Ectodermal cell (in vitro differentiated cells): ENCODE data around the gene PTTG2.

Source experiments
- H3K27ac ChIP-seq: 2 replicates; pipeline ENCODE4 v1.7.0; 2013; ENCODE audit warnings: mild to moderate bottlenecking, low read depth, low read length; ENCODE audit not compliant: insufficient read depth, poor library complexity, severe bottlenecking
- H3K27me3 ChIP-seq: 2 replicates; pipeline ENCODE4 v1.7.0; 2013; ENCODE audit warnings: mild to moderate bottlenecking, low read length; ENCODE audit not compliant: insufficient read depth, control insufficient read depth, poor library complexity, severe bottlenecking
- H3K36me3 ChIP-seq: one replicate; pipeline ENCODE4 v1.7.0; 2013; ENCODE audit warnings: low read length; ENCODE audit not compliant: control insufficient read depth, insufficient read depth
- H3K4me1 ChIP-seq: one replicate; pipeline ENCODE4 v1.7.0; 2013; ENCODE audit warnings: low read length; ENCODE audit not compliant: control insufficient read depth, insufficient read depth
- H3K4me3 ChIP-seq: 2 replicates; pipeline ENCODE4 v1.7.0; 2013; ENCODE audit warnings: low read depth, low read length, control low read depth; ENCODE audit not compliant: insufficient read depth
- H3K9me3 ChIP-seq: 2 replicates; pipeline ENCODE4 v1.7.0; 2013; ENCODE audit warnings: mild to moderate bottlenecking, low read length, moderate library complexity; ENCODE audit not compliant: control insufficient read depth
- WGBS, 2 experiments: methylation state at CpG; one replicate each; pipeline ENCODE4 v1.1.7; 2013; ENCODE audit warnings: missing lambda C conversion rate in 2 of 2; 5-methylcytosine and 5-hydroxymethylcytosine counted together

PTTG2 gene

GRCh38 chr4:37995981-37996775 is 36.0 kb downstream of the PTTG2 start:
- WGBS, 2 experiments, result 98 to 99% methylated on average over 5 to 6 of the region's 7 CpGs
- Histone ChIP-seq H3K9me3 (no peaks in the 10 kb centered on the region), H3K4me3 (no peak overlapping the region), H3K4me1 (peaks cover 18% of the 10 kb centered on the region), H3K27me3 (no peaks in the 10 kb centered on the region), H3K36me3 (no peaks in the 10 kb centered on the region), H3K27ac (no peak overlapping the region)

GRCh38 chr4:37998226-37998625 is 38.0 kb downstream of the PTTG2 start:
- H3K9me3 ChIP-seq, result no peaks in the 10 kb centered on the region
- peaks cover 14% of the 10 kb centered on the region for H3K4me1 ChIP-seq
- 69 to 75% methylated on average over 9 of the region's 9 CpGs for WGBS, 2 experiments

GRCh38 chr4:37999000-37999716 is 39.0 kb downstream of the PTTG2 start:
- H3K4me1 ChIP-seq, result peaks cover 11% of the 10 kb centered on the region
- no peak overlapping the region for H3K4me3 ChIP-seq
- no peaks in the 10 kb centered on the region for H3K36me3 ChIP-seq
- 95% methylated on average over 11 of the region's 12 CpGs for WGBS, 2 experiments
- no peaks in the 10 kb centered on the region for H3K9me3 ChIP-seq
- H3K27ac ChIP-seq, result no peak overlapping the region
- H3K27me3 ChIP-seq, result no peaks in the 10 kb centered on the region

More at GRCh38 chr4:37998226-37998625, 38.0 kb downstream of the PTTG2 start:
- Histone ChIP-seq H3K27ac (no peak overlapping the region), H3K36me3 (no peaks in the 10 kb centered on the region), H3K4me3 (no peak overlapping the region), H3K27me3 (no peaks in the 10 kb centered on the region)

GRCh38 chr4:37999965-38000364 is 39.8 kb downstream of the PTTG2 start:
- WGBS, 2 experiments, result 100% methylated on average over 1 of the region's 3 CpGs; no CpG with 5 or more reads in 1 of the 2 experiments
- Histone ChIP-seq H3K27ac (no peak overlapping the region), H3K4me1 (peaks cover 3% of the 10 kb centered on the region), H3K9me3 (no peaks in the 10 kb centered on the region), H3K27me3 (no peaks in the 10 kb centered on the region), H3K36me3 (no peaks in the 10 kb centered on the region), H3K4me3 (no peak overlapping the region)

GRCh38 chr4:38001927-38002326 is 41.7 kb downstream of the PTTG2 start:
- 43 to 51% methylated on average over 2 of the region's 3 CpGs for WGBS, 2 experiments
- no peaks in the 10 kb centered on the region for H3K27me3 ChIP-seq
- H3K4me1 ChIP-seq, result no peaks in the 10 kb centered on the region
- H3K9me3 ChIP-seq, result no peaks in the 10 kb centered on the region
- no peaks in the 10 kb centered on the region for H3K36me3 ChIP-seq
- no peak overlapping the region for H3K27ac ChIP-seq
- no peak overlapping the region for H3K4me3 ChIP-seq

- H3K9me3 ChIP-seq, result no peaks in the 10 kb centered on the region
- H3K27ac ChIP-seq, result no peak overlapping the region
- H3K36me3 ChIP-seq, result no peaks in the 10 kb centered on the region
- H3K4me1 ChIP-seq, result no peaks in the 10 kb centered on the region
- WGBS, 2 experiments, result 75 to 78% methylated on average over 3 of the region's 3 CpGs
- H3K4me3 ChIP-seq, result no peak overlapping the region
- H3K27me3 ChIP-seq, result no peaks in the 10 kb centered on the region
These were observed 42.4 kb downstream of the PTTG2 start for GRCh38 chr4:38002451-38003071.

- Histone ChIP-seq H3K9me3 (no peaks in the 10 kb centered on the region), H3K27me3 (no peaks in the 10 kb centered on the region), H3K4me1 (peaks cover under 1% of the 10 kb centered on the region), H3K36me3 (no peaks in the 10 kb centered on the region), H3K27ac (no peak overlapping the region), H3K4me3 (no peak overlapping the region)
- 85 to 100% methylated on average over 2 of the region's 3 CpGs for WGBS, 2 experiments
These were observed 42.9 kb downstream of the PTTG2 start for GRCh38 chr4:38003102-38003501.

- no peaks in the 10 kb centered on the region for H3K36me3 ChIP-seq
- no peak overlapping the region for H3K27ac ChIP-seq
- no peaks in the 10 kb centered on the region for H3K27me3 ChIP-seq
- peaks cover 6% of the 10 kb centered on the region for H3K4me1 ChIP-seq
- no peaks in the 10 kb centered on the region for H3K9me3 ChIP-seq
- no peak overlapping the region for H3K4me3 ChIP-seq
- 92 to 100% methylated on average over 1 of the region's 1 CpG for WGBS, 2 experiments
These were observed 43.4 kb downstream of the PTTG2 start for GRCh38 chr4:38003628-38004027.

- Histone ChIP-seq H3K4me3 (no peak overlapping the region), H3K27ac (no peak overlapping the region), H3K27me3 (no peaks in the 10 kb centered on the region), H3K4me1 (peaks cover 6% of the 10 kb centered on the region), H3K9me3 (no peaks in the 10 kb centered on the region), H3K36me3 (no peaks in the 10 kb centered on the region)
- WGBS, 2 experiments, result 85 to 96% methylated on average over 3 of the region's 3 CpGs
These were observed 43.9 kb downstream of the PTTG2 start for GRCh38 chr4:38004062-38004461.

GRCh38 chr4:38004887-38005286 is 44.7 kb downstream of the PTTG2 start:
- Histone ChIP-seq H3K9me3 (no peaks in the 10 kb centered on the region), H3K36me3 (no peaks in the 10 kb centered on the region), H3K4me1 (peaks cover 6% of the 10 kb centered on the region), H3K27me3 (no peaks in the 10 kb centered on the region), H3K27ac (no peak overlapping the region), H3K4me3 (no peak overlapping the region)
- 69 to 71% methylated on average over 5 of the region's 6 CpGs for WGBS, 2 experiments
